Measurements from ENCODE around the gene AATF. TPM values are rescaled to one million over a fixed set of nuclear protein-coding genes. Genes with fewer than 3 reads are reported as not detected.

Gene AATF
- total RNA-seq, 6 experiments from 2014 or later = 13.2 to 19.5 (median 16.7) TPM

DNA sequence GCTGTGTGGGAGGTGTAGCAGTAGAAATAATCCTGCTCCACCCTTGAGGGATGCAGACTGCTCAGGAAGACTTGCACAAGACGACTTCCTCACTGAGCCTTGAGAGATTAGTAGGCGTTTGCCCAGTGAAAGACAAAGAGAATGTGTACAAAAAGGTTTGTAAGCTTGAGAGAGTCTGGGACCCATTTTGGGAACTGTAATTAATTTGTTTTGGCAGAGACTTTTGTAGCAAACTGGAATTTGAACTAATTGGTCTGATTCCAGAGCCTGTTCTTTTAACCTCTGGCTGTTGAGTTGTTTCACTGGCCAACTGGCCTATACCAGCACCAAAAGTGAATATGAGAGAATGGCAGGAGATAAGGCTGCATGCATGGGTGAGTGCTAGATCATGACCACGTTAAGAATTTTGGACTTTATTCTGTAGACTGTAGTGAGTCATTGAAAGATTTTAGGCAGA lies 75.5 kb downstream of the AATF start:
- no peaks in the 10 kb centered on the region for H3K36me3 ChIP-seq
- H3K9me3 ChIP-seq = no peaks in the 10 kb centered on the region
- peak in 1 of 3 donors; percentile 62 for DNase-seq
- ATAC-seq = peak; percentile 94 to 96 (median 96)
- no peak overlapping the region for H3K4me3 ChIP-seq
- peaks cover 0 to 31% (median 8%) of the 10 kb centered on the region in 4 donors for H3K4me1 ChIP-seq
- intact Hi-C loops (cut with DNase I) = no loop called here
- 10% methylated on average over 3 of the region's 3 CpGs for WGBS (ENCODE audit: insufficient coverage, low coverage, low lambda C conversion rate, missing lambda C conversion rate)
- H3K27me3 ChIP-seq = no peaks in the 10 kb centered on the region
- TF ChIP-seq, protein P1, sequence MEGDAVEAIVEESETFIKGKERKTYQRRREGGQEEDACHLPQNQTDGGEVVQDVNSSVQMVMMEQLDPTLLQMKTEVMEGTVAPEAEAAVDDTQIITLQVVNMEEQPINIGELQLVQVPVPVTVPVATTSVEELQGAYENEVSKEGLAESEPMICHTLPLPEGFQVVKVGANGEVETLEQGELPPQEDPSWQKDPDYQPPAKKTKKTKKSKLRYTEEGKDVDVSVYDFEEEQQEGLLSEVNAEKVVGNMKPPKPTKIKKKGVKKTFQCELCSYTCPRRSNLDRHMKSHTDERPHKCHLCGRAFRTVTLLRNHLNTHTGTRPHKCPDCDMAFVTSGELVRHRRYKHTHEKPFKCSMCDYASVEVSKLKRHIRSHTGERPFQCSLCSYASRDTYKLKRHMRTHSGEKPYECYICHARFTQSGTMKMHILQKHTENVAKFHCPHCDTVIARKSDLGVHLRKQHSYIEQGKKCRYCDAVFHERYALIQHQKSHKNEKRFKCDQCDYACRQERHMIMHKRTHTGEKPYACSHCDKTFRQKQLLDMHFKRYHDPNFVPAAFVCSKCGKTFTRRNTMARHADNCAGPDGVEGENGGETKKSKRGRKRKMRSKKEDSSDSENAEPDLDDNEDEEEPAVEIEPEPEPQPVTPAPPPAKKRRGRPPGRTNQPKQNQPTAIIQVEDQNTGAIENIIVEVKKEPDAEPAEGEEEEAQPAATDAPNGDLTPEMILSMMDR (IDR thresholded peaks at IDR 0.05) = no peak
- no peak for TF ChIP-seq POLR2A (IDR thresholded peaks at IDR 0.05)
- peak overlapping the region in 2 of 3 donors; percentile 34 to 39 for H3K27ac ChIP-seq

DNA sequence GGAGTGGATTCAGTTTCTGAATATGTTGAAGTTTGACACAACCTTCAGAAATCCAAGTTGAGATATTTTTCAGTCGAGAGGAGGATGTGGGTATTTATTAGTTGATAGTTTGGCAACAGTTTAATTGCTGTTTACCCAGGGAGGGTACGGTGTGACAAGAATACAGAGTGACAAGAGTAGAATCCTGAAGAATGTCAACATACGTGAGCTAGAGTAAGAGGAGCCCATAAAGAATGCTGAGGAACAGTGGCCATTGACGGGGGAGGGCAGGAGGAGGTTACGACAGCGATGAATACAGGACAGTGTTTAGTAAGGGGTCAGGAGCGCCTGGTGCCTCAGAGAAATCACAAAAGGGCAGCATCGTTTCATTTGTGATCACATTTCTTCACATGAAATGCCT lies 76.5 kb downstream of the AATF start:
- no peaks in the 10 kb centered on the region for H3K9me3 ChIP-seq
- peaks cover 0 to 28% (median 3%) of the 10 kb centered on the region in 4 donors for H3K4me1 ChIP-seq
- ATAC-seq = no peak
- intact Hi-C loops (cut with DNase I) = no loop called here
- H3K27me3 ChIP-seq = no peaks in the 10 kb centered on the region
- no peak for DNase-seq
- no peak for TF ChIP-seq POLR2A (IDR thresholded peaks at IDR 0.05)
- TF ChIP-seq, protein P1 (IDR thresholded peaks at IDR 0.05) = no peak
- no peaks in the 10 kb centered on the region for H3K36me3 ChIP-seq
- H3K4me3 ChIP-seq = no peak overlapping the region
- H3K27ac ChIP-seq = no peak overlapping the region
- WGBS (ENCODE audit: insufficient coverage, low coverage, low lambda C conversion rate, missing lambda C conversion rate) = 58% methylated on average over 8 of the region's 8 CpGs

DNA sequence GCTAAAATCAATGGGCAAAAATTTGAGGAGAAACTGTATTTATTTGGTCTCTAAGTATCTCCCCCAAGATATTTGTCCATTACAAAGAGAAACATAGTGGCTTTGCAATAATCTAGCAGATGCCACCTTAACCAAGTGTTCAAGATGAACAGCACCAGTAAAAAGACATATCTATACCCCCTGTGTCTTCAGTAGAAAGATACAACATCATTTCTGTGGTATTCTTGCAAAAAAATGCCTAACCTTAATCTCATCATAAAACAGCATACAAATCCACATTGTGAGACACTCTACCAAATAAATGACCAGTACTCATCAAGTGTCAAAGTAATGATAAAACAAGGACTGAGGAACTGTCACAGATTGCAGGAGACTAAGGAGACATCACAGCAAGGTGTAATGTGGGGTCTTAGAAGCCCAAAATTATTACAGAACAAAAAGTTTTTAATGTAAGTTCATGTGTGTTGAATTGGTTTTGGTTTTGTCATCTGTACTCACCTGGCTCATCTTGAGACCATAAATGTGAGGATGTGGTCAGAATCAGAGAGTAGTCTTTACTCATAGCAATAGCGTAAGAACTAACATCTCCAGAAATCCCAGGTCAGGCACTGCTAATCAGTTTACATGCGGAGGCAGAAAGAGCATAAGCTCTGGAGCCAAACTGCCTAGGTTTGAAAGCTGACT lies 77.2 kb downstream of the AATF start:
- Histone ChIP-seq H3K27me3 (no peaks in the 10 kb centered on the region), H3K36me3 (no peaks in the 10 kb centered on the region), H3K4me3 (no peak overlapping the region), H3K27ac (no peak overlapping the region), H3K9me3 (no peaks in the 10 kb centered on the region), H3K4me1 (peaks cover 0 to 22% (median 4%) of the 10 kb centered on the region in 4 donors)
- TF ChIP-seq POLR2A (IDR thresholded peaks at IDR 0.05) = no peak
- TF ChIP-seq, protein P1 (IDR thresholded peaks at IDR 0.05) = no peak
- DNase-seq (no peak), ATAC-seq (no peak)
- 82% methylated on average over 2 of the region's 2 CpGs for WGBS (ENCODE audit: insufficient coverage, low coverage, low lambda C conversion rate, missing lambda C conversion rate)
- intact Hi-C loops (cut with DNase I) = no loop called here

DNA sequence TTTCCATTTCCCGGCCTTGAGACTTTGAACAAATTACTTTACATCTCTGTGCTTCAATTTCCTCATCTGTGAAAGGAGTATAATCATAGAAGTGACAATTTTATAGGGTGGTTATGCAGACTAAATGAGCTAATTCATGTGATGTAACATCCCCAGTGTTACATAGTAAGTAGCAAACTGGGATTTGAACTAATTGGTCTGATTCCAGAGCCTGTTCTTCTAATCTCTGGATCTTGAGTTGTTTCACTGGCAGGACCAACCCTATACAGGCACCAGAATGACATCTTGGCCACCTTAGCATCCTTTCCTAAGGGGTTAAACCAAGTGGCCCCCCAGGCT lies 77.7 kb downstream of the AATF start:
- intact Hi-C loops (cut with DNase I) = no loop called here
- H3K4me1 ChIP-seq = peaks cover 0 to 26% (median 7%) of the 10 kb centered on the region in 4 donors
- H3K4me3 ChIP-seq = no peak overlapping the region
- DNase-seq = no peak
- H3K27me3 ChIP-seq = no peaks in the 10 kb centered on the region
- H3K27ac ChIP-seq = no peak overlapping the region
- no peak for ATAC-seq
- H3K9me3 ChIP-seq = no peaks in the 10 kb centered on the region
- no peaks in the 10 kb centered on the region for H3K36me3 ChIP-seq
- WGBS (ENCODE audit: insufficient coverage, low coverage, low lambda C conversion rate, missing lambda C conversion rate) = 60% methylated on average over 1 of the region's 1 CpG
- TF ChIP-seq, protein P1 (IDR thresholded peaks at IDR 0.05) = no peak
- no peak for TF ChIP-seq POLR2A (IDR thresholded peaks at IDR 0.05)
